HepG2 (cell line): ENCODE data around the gene NOPCHAP1. TPM values are rescaled to one million over a fixed set of nuclear protein-coding genes. Genes with fewer than 3 reads are reported as not detected.

Experiments
- ATAC-seq: fragments of 200-7000 bp; cut with Tn5 transposase; 3 replicates; pipeline ENCODE4 v1.9.1; 2020; ENCODE audit warnings: mild to moderate bottlenecking, moderate library complexity
- BruUV-seq: library from RNA; stranded (reverse); fragments of 400-500 nt; replicated peaks from 2 replicates; lab custom pipeline; 2021; lab: Mats Ljungman, UMichigan
- CTCF ChIA-PET: fragments of 300-600 bp; formaldehyde crosslinking; extraction: SDS; loops from one replicate; lab custom pipeline; 2021; ENCODE audit warnings: low total read pairs, inconsistent platforms, low intra/inter-chr PET ratio; lab: Yijun Ruan, JAX
- POLR2A ChIA-PET: fragments of 350-600 bp; sonication (Branson Sonifier 250); formaldehyde crosslinking; loops from one replicate; lab custom pipeline; 2020; ENCODE audit warnings: antibody characterized with exemption, inconsistent platforms; lab: Yijun Ruan, JAX
- DNase-seq: peaks from one replicate; pipeline ENCODE4 v3.0.0-alpha.2; 2015; ENCODE audit warnings: low spot score
- FAIRE-seq: peaks from 3 replicates; lab custom pipeline; 2011; peaks lifted over from hg19 to GRCh38; lab: Jason Lieb, UNC
- H2AFZ ChIP-seq: one replicate; pipeline ENCODE4 v1.6.1; 2011; ENCODE audit warnings: low read length, inconsistent platforms
- H3K27ac ChIP-seq: fragments of 300-600 bp; 3 replicates; pipeline ENCODE4 v1.8.0; 2011; ENCODE audit warnings: mixed run types, mild to moderate bottlenecking, mixed read lengths, low read length, inconsistent platforms; ENCODE audit not compliant: insufficient read depth; ENCODE audit errors: extremely low read length
- H3K27me3 ChIP-seq, 2 experiments: fragments of 200-600 bp in 1 of 2; 2 replicates in 1 of 2; 3 replicates in 1 of 2; pipeline versions ENCODE4 v1.6.0 to v1.8.0; 2011; ENCODE audit warnings: low read length in 2 of 2, mild to moderate bottlenecking in 2 of 2, moderate library complexity in 2 of 2, inconsistent platforms in 1 of 2; ENCODE audit not compliant: insufficient read depth in 2 of 2, control insufficient read depth in 1 of 2
- H3K36me3 ChIP-seq, 2 experiments: fragments of 200-600 bp in 1 of 2; replicated peaks in 1 of 2; 2 replicates in 1 of 2; 3 replicates in 1 of 2; pipeline versions ENCODE4 v1.5.1 to v1.8.0; 2011; ENCODE audit warnings: low read length in 2 of 2, inconsistent platforms in 1 of 2; ENCODE audit not compliant: insufficient read depth in 2 of 2, control insufficient read depth in 1 of 2
- H3K4me1 ChIP-seq: 2 replicates; pipeline ENCODE4 v1.5.1; 2012; ENCODE audit warnings: low read length, inconsistent platforms; ENCODE audit not compliant: insufficient read depth
- H3K4me2 ChIP-seq: 2 replicates; pipeline ENCODE4 v1.6.0; 2011; ENCODE audit warnings: low read depth, low read length, inconsistent platforms
- H3K4me3 ChIP-seq, 3 experiments: fragments of 200-600 bp in 1 of 3; sonication (generic), shearing (Covaris generic) in 1 of 3; replicated peaks in 1 of 3; 2 replicates each; pipeline ENCODE4 v1.5.1; 2011 to 2016; ENCODE audit warnings: low read length in 3 of 3, inconsistent platforms in 2 of 3, low read depth in 2 of 3, mild to moderate bottlenecking in 2 of 3, control low read depth in 1 of 3, mixed read lengths in 1 of 3; ENCODE audit not compliant: insufficient read depth in 1 of 3
- H3K79me2 ChIP-seq: one replicate; pipeline ENCODE4 v1.6.1; 2011; ENCODE audit warnings: low read length, inconsistent platforms; ENCODE audit not compliant: insufficient read depth
- H3K9ac ChIP-seq: 2 replicates; pipeline ENCODE4 v1.6.0; 2011; ENCODE audit warnings: mild to moderate bottlenecking, low read depth, low read length, inconsistent platforms; ENCODE audit not compliant: insufficient read depth
- H3K9me3 ChIP-seq: 2 replicates; pipeline ENCODE4 v1.5.1; 2012; ENCODE audit warnings: mild to moderate bottlenecking, low read length
- H4K20me1 ChIP-seq: 2 replicates; pipeline ENCODE4 v1.6.0; 2011; ENCODE audit warnings: inconsistent platforms, mild to moderate bottlenecking, low read length, moderate library complexity; ENCODE audit not compliant: insufficient read depth
- DDIT3 ChIP-seq: sonication (generic); formaldehyde crosslinking; IDR thresholded peaks from 2 replicates; pipeline ENCODE4 v1.4.0; 2020; ENCODE audit warnings: mild to moderate bottlenecking, missing genetic modification reagents
- GABPA ChIP-seq, 2 experiments: IDR thresholded peaks; 2 replicates each; pipeline ENCODE4 v1.6.1; 2011 to 2016; ENCODE audit warnings: low read depth in 2 of 2, low read length in 1 of 2, missing biosample characterization in 1 of 2, missing genetic modification characterization in 1 of 2
- HMGA1 ChIP-seq: sonication (generic); formaldehyde crosslinking; conservative IDR thresholded peaks from 2 replicates; pipeline ENCODE4 v1.4.0; 2020; ENCODE audit warnings: missing genetic modification reagents
- LBX2 ChIP-seq: sonication (generic); formaldehyde crosslinking; IDR thresholded peaks from 2 replicates; pipeline ENCODE4 v1.5.0; 2020; ENCODE audit warnings: missing genetic modification reagents, mild to moderate bottlenecking, borderline replicate concordance
- RFX1 ChIP-seq: fragments of 450-650 bp; IDR thresholded peaks from 2 replicates; pipeline ENCODE4 v1.6.1; 2017
- ZBTB2 ChIP-seq: sonication (generic); formaldehyde crosslinking; IDR thresholded peaks from 2 replicates; pipeline ENCODE4 v1.8.0; 2022; ENCODE audit warnings: low read depth, missing genetic modification reagents
- ZNF549 ChIP-seq: sonication (generic); formaldehyde crosslinking; IDR thresholded peaks from 2 replicates; pipeline ENCODE4 v1.5.0; 2020; ENCODE audit warnings: missing genetic modification reagents
- ZNF557 ChIP-seq: sonication (generic); formaldehyde crosslinking; IDR thresholded peaks from 2 replicates; pipeline ENCODE4 v1.4.0; 2020; ENCODE audit warnings: missing genetic modification reagents
- ZNF816 ChIP-seq: sonication (generic); formaldehyde crosslinking; IDR thresholded peaks from 2 replicates; pipeline ENCODE4 v1.8.0; 2022; ENCODE audit warnings: missing genetic modification reagents, mild to moderate bottlenecking, borderline replicate concordance
- ZUFSP ChIP-seq: sonication (generic); formaldehyde crosslinking; IDR thresholded peaks from 2 replicates; pipeline ENCODE4 v1.9.0; 2021; ENCODE audit warnings: missing genetic modification reagents, mild to moderate bottlenecking, borderline replicate concordance
- WGBS: methylation state at CpG from one replicate; pipeline ENCODE4 v1.1.6; 2017; ENCODE audit warnings: low lambda C conversion rate; 5-methylcytosine and 5-hydroxymethylcytosine counted together
- in situ Hi-C: cut with HindIII; loops from 2 replicates; pipeline ENCODE4 v1.10.0; 2017; ENCODE audit warnings: low pct_unique_long_range_greater_than_20kb; ENCODE audit not compliant: extremely low pct_ligation_motif_present
- intact Hi-C: fragments of 100-400 bp; cut with micrococcal nuclease; formaldehyde crosslinking; loops from one replicate; pipeline ENCODE4 v1.10.0; 2022; ENCODE audit not compliant: unreplicated experiment
- polyA plus RNA-seq, 8 experiments: library from polyadenylated mRNA; depleted of rRNA in 3 of 8; stranded (reverse) in 7 of 8; unstranded in 1 of 8; fragments of >200 nt; fragmentation: Illumina TruSeq in 4 of 8; extraction: Trizol in 4 of 8; gene quantifications; 2 replicates each; pipeline versions ENCODE4 v1.2.1 to v1.2.3, GENCODE V29; 2011 to 2016; ENCODE audit warnings: low read depth in 4 of 8, missing spikeins in 1 of 8, mixed read lengths in 1 of 8; ENCODE audit not compliant: insufficient read depth in 1 of 8
- total RNA-seq, 5 experiments: library from RNA; depleted of rRNA; stranded (reverse); fragments of >200 nt; fragmentation: Illumina TruSeq; extraction: Trizol; gene quantifications; 2 replicates each; pipeline ENCODE4 v1.2.3, GENCODE V29; 2016; ENCODE audit warnings: low read depth in 1 of 5

The NOPCHAP1 gene
- total and polyA plus RNA-seq, 2 of the 13 experiments (the other 11 are each of a cell fraction or from before 2014, with no cell fraction given) = 5.7 to 38.1 TPM

GRCh38 chr12:105030820-105031807 lies 45.0 kb downstream of the NOPCHAP1 start:
- Histone ChIP-seq H3K36me3 (no peaks in the 10 kb centered on the region), H2AFZ (no peak overlapping the region), H3K9ac (no peak overlapping the region), H3K9me3 (no peaks in the 10 kb centered on the region), H4K20me1 (no peaks in the 10 kb centered on the region), H3K4me3 (no peak overlapping the region), H3K27ac (no peak overlapping the region), H3K27me3 (no peaks in the 10 kb centered on the region), H3K4me2 (no peak overlapping the region), H3K79me2 (no peaks in the 10 kb centered on the region), H3K4me1 (no peaks in the 10 kb centered on the region)
- ChIA-PET CTCF (no interaction called here), POLR2A (no interaction called here)
- in situ Hi-C loops = no loop called here
- FAIRE-seq (no peak), ATAC-seq (no peak), DNase-seq (no peak)
- WGBS = 92% methylated on average over 9 of the region's 9 CpGs
- no TSS peak for BruUV-seq
- intact Hi-C loops = no loop called here
- no peak for TF ChIP-seq ZNF816 (CRISPR knock-in tag)
- TF ChIP-seq LBX2 (CRISPR knock-in tag) = no peak
- TF ChIP-seq GABPA (IDR thresholded peaks at IDR 0.05; ENCODE audit: low read depth, low read length) = no peak
- no peak for TF ChIP-seq GABPA (CRISPR knock-in tag; IDR thresholded peaks at IDR 0.05; ENCODE audit: low read depth)
- TF ChIP-seq HMGA1 (CRISPR knock-in tag) = no peak
- TF ChIP-seq DDIT3 (CRISPR knock-in tag) = no peak
- TF ChIP-seq ZUFSP = no peak
- TF ChIP-seq ZNF549 (CRISPR knock-in tag) = no peak
- TF ChIP-seq ZNF557 (CRISPR knock-in tag) = no peak
- no peak for TF ChIP-seq RFX1
- TF ChIP-seq ZBTB2 (CRISPR knock-in tag) = no peak
